ENCODE data around the gene EPC1. TPM values are rescaled to one million over a fixed set of nuclear protein-coding genes. Genes with fewer than 3 reads are reported as not detected.
"Not testable (repeated sequence)": the region's sequence is repeated elsewhere in the genome, so short reads cannot be mapped to it uniquely, and the experiment has no call there.

EPC1 gene
- total RNA-seq, 2 donors from 2014 or later: 178 to 189 TPM

DNA sequence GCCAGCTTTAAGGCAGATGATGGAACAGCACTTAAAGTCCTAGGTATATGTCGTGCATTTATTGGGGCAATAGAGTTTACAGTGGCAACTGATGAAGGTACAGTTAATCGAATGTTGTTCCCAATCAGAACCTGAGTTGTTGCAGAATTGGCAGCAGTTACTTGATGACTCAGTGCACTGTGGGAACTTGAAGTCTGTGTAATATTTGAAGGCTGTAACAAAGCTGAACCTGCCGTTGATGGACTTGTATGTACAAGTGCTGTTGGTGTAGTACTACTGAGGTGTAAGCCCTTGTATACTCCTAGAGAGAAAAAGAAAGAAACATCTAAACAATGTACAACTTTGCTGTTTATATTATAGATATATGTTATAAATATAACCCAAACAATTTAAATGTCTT lies 75.3 kb downstream of the EPC1 start:
- no peaks in the 10 kb centered on the region for H3K9me3 ChIP-seq (ENCODE audit: control insufficient read depth, low read length, poor library complexity, severe bottlenecking)
- Mint-ChIP-seq H3K4me1 (peaks cover 5% of the 10 kb centered on the region), H3K27ac (peak overlapping the region; percentile 72), H3K36me3 (ENCODE audit: low read depth) (peaks cover 4% of the 10 kb centered on the region), H3K27me3 (no peaks in the 10 kb centered on the region), H3K4me3 (no peak overlapping the region)
- ATAC-seq: no peak
- no peak for DNase-seq

DNA sequence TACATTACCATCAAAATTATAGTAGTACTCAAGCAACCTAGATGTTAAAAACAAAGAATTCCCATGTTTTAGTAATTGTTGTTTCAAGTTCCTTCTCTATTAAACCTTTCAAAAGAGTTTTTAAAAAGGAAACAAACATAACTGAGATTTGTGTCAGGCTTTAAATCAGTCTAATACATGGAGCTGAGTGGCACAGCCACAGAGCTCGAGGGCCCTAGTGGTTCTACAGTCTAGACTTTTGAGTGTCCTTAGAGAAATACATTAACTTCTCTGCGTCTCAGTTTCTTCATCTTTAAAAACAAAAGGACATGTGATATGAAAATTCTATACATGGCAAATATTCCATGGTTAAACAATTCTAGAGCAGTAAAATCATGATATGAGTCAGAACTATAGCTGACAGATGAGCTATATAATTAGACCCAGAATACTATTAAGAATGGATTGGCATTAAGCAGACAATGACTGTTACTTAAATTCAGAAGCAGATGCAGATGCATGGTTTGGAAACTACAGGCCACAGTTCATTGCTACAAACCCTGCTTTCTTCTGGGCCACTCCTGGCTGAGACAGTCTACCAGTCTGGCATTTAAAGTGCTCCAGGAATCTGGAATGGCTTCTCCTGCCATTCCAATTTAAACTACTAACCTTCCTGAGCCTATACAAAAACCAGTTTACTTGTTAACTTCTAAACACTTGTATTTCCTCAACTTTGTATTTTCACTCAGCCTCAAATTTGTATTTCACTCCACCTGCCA lies 77.4 kb downstream of the EPC1 start:
- Mint-ChIP-seq H3K27ac (peak overlapping the region; percentile 72), H3K4me3 (no peak overlapping the region), H3K36me3 (ENCODE audit: low read depth) (peaks cover 4% of the 10 kb centered on the region), H3K27me3 (no peaks in the 10 kb centered on the region), H3K4me1 (peaks cover 4% of the 10 kb centered on the region)
- ATAC-seq (no peak), DNase-seq (no peak)
- no peaks in the 10 kb centered on the region for H3K9me3 ChIP-seq (ENCODE audit: control insufficient read depth, low read length, poor library complexity, severe bottlenecking)

DNA sequence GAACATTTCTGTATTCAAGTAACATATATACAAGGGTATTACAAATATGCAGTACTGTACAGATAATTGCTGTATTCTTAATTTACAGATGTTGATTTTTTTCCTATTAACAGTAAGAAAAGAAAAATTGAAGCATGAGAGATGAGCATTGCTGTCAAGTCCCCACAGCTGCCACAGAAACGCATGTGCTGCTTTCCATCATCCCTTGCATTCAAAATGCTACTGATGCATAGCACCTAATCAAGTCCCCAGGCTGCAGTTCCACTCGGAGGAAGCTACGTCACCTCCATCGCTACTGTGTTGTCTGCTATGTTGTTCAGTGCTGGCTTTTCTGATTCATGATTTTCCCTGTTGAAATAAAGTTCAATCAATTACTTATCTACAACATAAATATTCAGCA lies 78.2 kb downstream of the EPC1 start:
- H3K36me3 Mint-ChIP-seq (ENCODE audit: low read depth): peaks cover 4% of the 10 kb centered on the region

DNA sequence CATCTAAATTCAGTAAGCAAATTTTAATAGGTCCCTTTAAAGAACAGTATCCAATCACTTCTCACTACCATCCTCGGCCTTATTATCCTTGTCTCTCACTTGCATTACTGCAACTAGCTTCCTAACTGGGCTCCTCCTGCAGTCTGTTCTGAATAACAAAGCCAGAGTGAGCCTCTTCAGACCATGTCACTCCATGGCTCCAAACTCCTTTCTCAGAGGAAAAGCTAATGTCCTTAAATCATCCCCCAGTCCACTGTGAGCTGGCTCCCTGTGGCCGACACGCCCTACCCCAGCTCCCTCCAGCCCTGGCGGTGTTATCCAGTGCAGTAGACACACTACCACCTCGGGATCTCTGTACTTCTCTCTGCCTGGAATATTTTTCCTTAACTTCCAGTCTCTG lies 80.0 kb downstream of the EPC1 start:
- ATAC-seq (no peak), DNase-seq (no peak)
- no peaks in the 10 kb centered on the region for H3K27me3 Mint-ChIP-seq
- H3K27ac Mint-ChIP-seq: peak overlapping the region; percentile 86
- no peaks in the 10 kb centered on the region for H3K9me3 ChIP-seq (ENCODE audit: control insufficient read depth, low read length, poor library complexity, severe bottlenecking)
- peak overlapping the region; percentile 65 for H3K4me3 Mint-ChIP-seq
- H3K4me1 Mint-ChIP-seq: peaks cover 7% of the 10 kb centered on the region
- H3K36me3 Mint-ChIP-seq (ENCODE audit: low read depth): peaks cover 4% of the 10 kb centered on the region

More for the DNA sequence above, 78.2 kb downstream of the EPC1 start:
- Mint-ChIP-seq H3K4me3 (no peak overlapping the region), H3K27ac (no peak overlapping the region), H3K27me3 (no peaks in the 10 kb centered on the region), H3K4me1 (peaks cover 4% of the 10 kb centered on the region)
- H3K9me3 ChIP-seq (ENCODE audit: control insufficient read depth, low read length, poor library complexity, severe bottlenecking): no peaks in the 10 kb centered on the region
- ATAC-seq (no peak), DNase-seq (no peak)

DNA sequence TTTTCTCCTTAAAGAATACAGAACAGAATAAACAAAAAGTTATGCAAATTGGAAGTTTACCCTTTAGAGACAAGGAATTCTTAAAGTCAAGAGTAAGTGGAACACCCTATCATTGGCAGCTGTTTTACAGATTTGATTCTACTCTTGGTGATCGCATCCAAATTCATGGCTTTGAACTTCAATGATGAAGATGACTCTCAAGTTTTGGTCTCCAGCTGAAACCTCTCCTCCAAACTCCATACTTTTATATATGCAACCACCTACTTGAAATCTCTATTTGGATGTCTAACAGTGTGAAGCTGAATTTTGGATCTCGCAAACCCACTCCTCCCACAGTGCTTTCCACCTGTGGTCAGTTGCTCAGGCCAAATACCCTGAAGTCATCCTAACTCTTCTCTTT lies 80.4 kb downstream of the EPC1 start:
- Mint-ChIP-seq H3K27ac (peak overlapping the region; percentile 86), H3K27me3 (no peaks in the 10 kb centered on the region), H3K4me3 (peak overlapping the region; percentile 65), H3K4me1 (peaks cover 7% of the 10 kb centered on the region), H3K36me3 (ENCODE audit: low read depth) (peaks cover 4% of the 10 kb centered on the region)
- ATAC-seq (peak; percentile 25), DNase-seq (no peak)
- H3K9me3 ChIP-seq (ENCODE audit: control insufficient read depth, low read length, poor library complexity, severe bottlenecking): no peaks in the 10 kb centered on the region

DNA sequence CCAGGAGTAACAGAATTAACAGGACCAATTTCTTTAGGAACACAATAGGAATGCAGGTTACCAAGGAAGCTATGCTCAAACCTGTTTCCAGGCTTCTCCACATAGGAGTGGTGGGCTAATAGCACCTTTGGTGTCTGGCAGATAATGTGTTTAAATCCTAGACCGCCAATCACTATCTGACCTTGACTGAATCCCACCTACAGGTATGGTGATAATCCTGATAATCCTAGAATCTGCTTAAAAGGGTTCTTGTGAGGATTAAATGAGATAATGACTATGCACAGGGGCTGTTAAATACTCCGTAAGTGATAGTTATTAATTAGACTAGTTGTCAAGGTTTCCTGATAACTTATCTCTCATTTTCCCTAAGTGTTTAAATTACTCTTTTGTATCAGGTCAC lies 81.2 kb downstream of the EPC1 start:
- H3K36me3 Mint-ChIP-seq (ENCODE audit: low read depth): peaks cover 3% of the 10 kb centered on the region
- H3K4me1 Mint-ChIP-seq: peaks cover 9% of the 10 kb centered on the region
- H3K27ac Mint-ChIP-seq: peak overlapping the region; percentile 86
- no peak overlapping the region for H3K4me3 Mint-ChIP-seq
- H3K9me3 ChIP-seq (ENCODE audit: control insufficient read depth, low read length, poor library complexity, severe bottlenecking): no peaks in the 10 kb centered on the region
- DNase-seq (no peak), ATAC-seq (no peak)
- no peaks in the 10 kb centered on the region for H3K27me3 Mint-ChIP-seq

DNA sequence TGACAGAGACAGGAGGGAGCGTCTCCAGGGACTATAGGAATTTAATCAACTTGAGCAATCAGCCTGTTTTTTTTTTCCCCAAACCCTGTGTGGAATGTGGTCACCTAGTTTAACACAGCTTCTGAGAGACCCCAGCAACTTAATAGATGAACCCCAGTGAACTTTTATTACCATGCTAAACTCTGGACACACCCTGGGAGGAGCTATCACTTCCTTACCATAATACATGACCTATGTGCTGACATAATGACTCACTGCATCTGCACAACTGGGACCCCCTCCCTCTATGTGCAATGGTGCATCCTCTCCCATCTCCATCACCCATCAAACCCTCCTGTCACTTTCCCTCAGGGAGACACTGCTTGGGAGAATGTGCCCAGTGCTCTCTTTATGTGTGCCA lies 83.7 kb downstream of the EPC1 start:
- H3K4me1 Mint-ChIP-seq: peaks cover 7% of the 10 kb centered on the region
- no peak overlapping the region for H3K4me3 Mint-ChIP-seq
- no peaks in the 10 kb centered on the region for H3K9me3 ChIP-seq (ENCODE audit: control insufficient read depth, low read length, poor library complexity, severe bottlenecking)
- no peak for ATAC-seq
- no peak for DNase-seq
- H3K27me3 Mint-ChIP-seq: no peaks in the 10 kb centered on the region
- H3K27ac Mint-ChIP-seq: no peak overlapping the region
- H3K36me3 Mint-ChIP-seq (ENCODE audit: low read depth): no peaks in the 10 kb centered on the region

DNA sequence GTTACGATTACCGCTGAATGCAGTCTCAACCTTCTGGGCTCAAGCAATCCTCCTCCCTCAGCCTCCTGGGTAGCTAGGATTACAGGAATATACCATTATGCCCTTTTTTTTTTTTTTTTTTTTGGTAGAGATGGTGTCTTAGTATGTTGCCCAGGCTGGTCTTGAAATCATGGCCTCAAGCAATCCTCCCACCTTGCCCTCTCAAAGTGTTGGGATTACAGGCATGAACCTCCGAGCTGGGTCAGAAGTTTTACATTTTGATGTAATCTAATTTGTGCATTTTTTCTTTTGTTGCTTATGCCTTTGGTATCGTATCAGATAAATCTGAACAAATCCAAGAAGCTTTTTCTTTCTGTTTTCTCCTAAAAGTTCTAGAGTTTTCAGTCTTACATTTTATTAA lies 87.4 kb downstream of the EPC1 start:
- Mint-ChIP-seq H3K36me3 (ENCODE audit: low read depth) (no peaks in the 10 kb centered on the region), H3K4me3 (no peak overlapping the region), H3K27me3 (no peaks in the 10 kb centered on the region), H3K4me1 (peaks cover 7% of the 10 kb centered on the region), H3K27ac (no peak overlapping the region)
- no peak for DNase-seq
- H3K9me3 ChIP-seq (ENCODE audit: control insufficient read depth, low read length, poor library complexity, severe bottlenecking): no peaks in the 10 kb centered on the region
- ATAC-seq: no peak

DNA sequence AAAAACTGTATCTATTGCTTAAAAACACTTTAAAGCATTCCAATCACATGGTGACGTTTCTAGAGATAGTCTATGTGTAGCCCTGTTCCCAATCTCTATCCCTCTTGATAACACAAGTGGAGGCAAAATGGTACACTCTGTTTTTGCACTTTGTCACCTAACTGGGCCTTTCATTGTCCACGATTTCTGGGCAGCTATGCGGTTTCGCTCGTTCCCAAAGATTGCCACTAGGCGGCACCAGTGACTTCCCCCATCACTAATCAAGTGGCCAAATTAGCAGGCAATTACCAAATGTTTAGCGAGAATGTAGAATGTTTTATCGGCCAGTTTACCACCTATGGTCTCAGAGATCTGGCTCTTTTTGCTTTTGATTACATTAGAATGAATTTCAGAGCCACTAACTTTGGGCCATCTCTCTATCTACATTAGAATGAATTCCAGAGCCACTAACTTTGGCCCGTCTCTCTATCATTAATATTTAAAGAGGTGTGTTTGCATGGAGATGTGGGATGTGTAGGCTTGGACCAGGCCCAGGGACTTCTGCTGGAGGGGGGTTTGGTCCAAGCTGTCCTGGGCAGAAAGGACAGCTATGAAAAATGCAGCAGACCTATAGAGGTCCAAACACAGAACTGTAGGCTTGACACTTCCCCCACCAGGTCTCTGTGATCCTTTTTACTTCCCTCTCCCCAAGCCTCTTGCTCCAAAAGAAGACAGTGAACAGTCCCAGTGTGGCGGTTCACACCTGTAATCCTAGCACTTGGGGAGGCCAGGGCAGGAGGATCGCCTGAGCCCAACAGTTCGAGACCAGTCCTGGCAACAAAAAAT lies 90.1 kb downstream of the EPC1 start:
- DNase-seq (peak; percentile 31 to 52 (median 46)), ATAC-seq (peak; percentile 81)
- Mint-ChIP-seq H3K27me3 (no peaks in the 10 kb centered on the region), H3K27ac (peak overlapping the region; percentile 14), H3K4me3 (no peak overlapping the region), H3K36me3 (ENCODE audit: low read depth) (no peaks in the 10 kb centered on the region), H3K4me1 (peaks cover 13% of the 10 kb centered on the region)
- H3K9me3 ChIP-seq (ENCODE audit: control insufficient read depth, low read length, poor library complexity, severe bottlenecking): no peaks in the 10 kb centered on the region

DNA sequence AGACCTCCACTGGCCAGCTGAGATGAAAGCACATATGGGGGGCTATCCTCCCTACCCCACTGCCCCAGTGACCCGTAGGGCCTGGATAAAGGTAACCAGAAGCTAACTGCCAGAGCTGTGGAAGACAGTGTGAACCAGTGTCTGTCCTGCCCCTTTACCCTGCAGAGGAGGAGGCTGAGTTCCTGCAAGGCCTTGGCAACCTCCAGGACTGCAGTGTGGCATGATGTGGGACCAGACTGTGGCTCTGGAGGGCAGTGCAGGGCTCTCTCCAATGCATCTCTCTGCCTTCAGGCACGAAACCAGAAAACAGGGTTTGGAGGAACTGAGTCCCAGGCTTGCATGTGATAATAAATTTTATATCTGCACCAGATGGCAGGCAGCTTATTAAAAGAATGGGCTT lies 93.1 kb downstream of the EPC1 start:
- DNase-seq: no peak
- Mint-ChIP-seq H3K4me1 (peaks cover 19% of the 10 kb centered on the region), H3K27me3 (no peaks in the 10 kb centered on the region), H3K36me3 (ENCODE audit: low read depth) (no peaks in the 10 kb centered on the region), H3K27ac (peak overlapping the region; percentile 67), H3K4me3 (no peak overlapping the region)
- H3K9me3 ChIP-seq (ENCODE audit: control insufficient read depth, low read length, poor library complexity, severe bottlenecking): no peaks in the 10 kb centered on the region
- no peak for ATAC-seq

DNA sequence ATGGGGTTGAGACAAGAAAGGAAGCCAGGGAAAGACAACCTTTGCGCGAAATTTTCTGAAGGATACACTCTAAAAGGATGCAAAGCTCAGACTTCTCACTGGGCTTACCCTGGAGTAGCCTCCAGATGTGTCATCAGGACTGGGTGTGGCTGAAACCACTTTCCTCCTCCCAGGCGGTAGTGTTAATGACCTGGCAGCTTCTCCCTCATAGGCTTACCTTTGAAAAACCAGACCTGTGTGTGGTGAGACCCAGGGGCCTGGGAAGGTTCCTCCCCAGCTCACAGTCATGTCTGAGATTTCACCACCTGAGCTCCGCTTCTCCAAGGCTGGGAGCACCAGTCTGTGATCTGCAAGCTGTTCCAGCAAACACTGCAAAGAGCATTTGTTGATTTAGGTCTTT lies 93.7 kb downstream of the EPC1 start:
- no peak overlapping the region for H3K4me3 Mint-ChIP-seq
- no peaks in the 10 kb centered on the region for H3K36me3 Mint-ChIP-seq (ENCODE audit: low read depth)
- no peaks in the 10 kb centered on the region for H3K27me3 Mint-ChIP-seq
- peak overlapping the region; percentile 67 for H3K27ac Mint-ChIP-seq
- peaks cover 19% of the 10 kb centered on the region for H3K4me1 Mint-ChIP-seq
- H3K9me3 ChIP-seq (ENCODE audit: control insufficient read depth, low read length, poor library complexity, severe bottlenecking): no peaks in the 10 kb centered on the region
- ATAC-seq: no peak
- DNase-seq: no peak

DNA sequence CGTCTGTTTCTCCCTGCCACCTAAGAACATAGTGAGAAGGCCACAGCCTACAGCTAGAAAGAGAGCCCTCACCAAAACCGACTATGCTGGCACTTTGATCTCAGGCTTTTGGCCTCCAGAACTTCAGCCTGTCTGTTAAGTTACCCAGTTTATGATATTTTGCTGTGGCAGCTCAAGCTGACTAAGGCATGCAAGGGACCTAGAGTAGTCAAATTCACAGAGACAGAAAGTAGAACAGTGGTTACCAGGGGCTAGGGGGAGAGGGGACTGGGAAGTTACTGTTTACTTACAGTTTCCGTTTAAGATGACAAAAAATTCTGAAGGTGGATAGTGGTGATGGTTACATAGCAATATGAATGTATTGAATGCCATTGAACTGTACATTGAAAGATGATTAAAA lies 96.5 kb downstream of the EPC1 start:
- H3K4me3 Mint-ChIP-seq; H3K36me3 Mint-ChIP-seq (ENCODE audit: low read depth); DNase-seq; H3K9me3 ChIP-seq (ENCODE audit: control insufficient read depth, low read length, poor library complexity, severe bottlenecking); H3K27me3 Mint-ChIP-seq: not testable (repeated sequence)
- H3K27ac Mint-ChIP-seq: peak overlapping the region; percentile 49
- H3K4me1 Mint-ChIP-seq: peaks cover 22% of the 10 kb centered on the region
- ATAC-seq: peak; percentile 75

DNA sequence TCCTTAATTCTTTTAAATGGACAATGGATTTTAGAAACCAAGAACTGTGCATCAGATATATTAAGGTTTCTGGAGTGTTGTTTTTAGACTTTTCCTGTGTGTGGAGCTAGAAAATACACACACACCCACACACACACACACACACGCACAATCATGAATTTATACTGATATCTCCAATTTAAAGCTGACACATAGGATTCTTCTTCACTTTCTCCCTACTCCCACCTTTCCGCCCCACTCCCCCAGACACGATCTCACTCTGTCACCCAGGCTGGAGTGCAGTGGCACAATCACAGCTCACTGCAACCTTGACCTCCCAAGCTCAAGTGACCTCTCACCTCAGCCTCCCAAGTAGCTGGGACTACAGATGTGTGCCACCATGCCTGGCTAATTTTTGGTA lies 100.3 kb downstream of the EPC1 start:
- Mint-ChIP-seq H3K4me1 (peaks cover 21% of the 10 kb centered on the region), H3K27ac (no peak overlapping the region)

More for the DNA sequence above, 100.3 kb downstream of the EPC1 start:
- Mint-ChIP-seq H3K36me3 (ENCODE audit: low read depth) (no peaks in the 10 kb centered on the region), H3K27me3 (peaks cover 7% of the 10 kb centered on the region), H3K4me3 (no peak overlapping the region)
- no peaks in the 10 kb centered on the region for H3K9me3 ChIP-seq (ENCODE audit: control insufficient read depth, low read length, poor library complexity, severe bottlenecking)
- no peak for DNase-seq
- ATAC-seq: no peak

All from T-helper 17 cell (primary cell).